Aorta (tissue), 5 donors: Measurements from ENCODE around the gene TRAPPC10. TPM values are rescaled to one million over a fixed set of nuclear protein-coding genes. Genes with fewer than 3 reads are reported as not detected.
A peak's percentile ranks its signal among the peaks of the same experiment; 100 is the strongest.

Experiments used
- ATAC-seq: fragments of 200-7000 bp; cut with Tn5 transposase; one replicate; pipeline ENCODE4 v1.9.1; 2022; ENCODE audit warnings: moderate library complexity; ENCODE audit not compliant: low FRiP score
- DNase-seq, 2 donors: peaks; one replicate each; pipeline ENCODE4 v3.0.0-alpha.2; 2020
- H3K27ac ChIP-seq, 2 donors: one replicate each; pipeline ENCODE4 v1.5.1; 2013; ENCODE audit warnings: low read length in 2 of 2, mild to moderate bottlenecking in 2 of 2, moderate library complexity in 2 of 2, control low read depth in 1 of 2, inconsistent platforms in 1 of 2, low read depth in 1 of 2
- H3K27me3 ChIP-seq, 2 donors: one replicate each; pipeline ENCODE4 v1.6.1; 2013; ENCODE audit warnings: control low read depth in 1 of 2, low read length in 1 of 2, mild to moderate bottlenecking in 1 of 2, moderate library complexity in 1 of 2; ENCODE audit not compliant: insufficient read depth in 2 of 2, control insufficient read depth in 1 of 2
- H3K36me3 ChIP-seq, 2 donors: one replicate each; pipeline ENCODE4 v1.6.1; 2013; ENCODE audit warnings: control low read depth in 1 of 2, low read length in 1 of 2, mild to moderate bottlenecking in 1 of 2; ENCODE audit not compliant: insufficient read depth in 2 of 2, control insufficient read depth in 1 of 2
- H3K4me1 ChIP-seq, 2 donors: one replicate each; pipeline ENCODE4 v1.6.1; 2013; ENCODE audit warnings: low read length in 2 of 2, control low read depth in 1 of 2, mild to moderate bottlenecking in 1 of 2, moderate library complexity in 1 of 2; ENCODE audit not compliant: insufficient read depth in 2 of 2, control insufficient read depth in 1 of 2
- H3K4me3 ChIP-seq, 2 donors: one replicate each; pipeline ENCODE4 v1.5.1; 2013; ENCODE audit warnings: low read length in 2 of 2, control low read depth in 1 of 2, mild to moderate bottlenecking in 1 of 2
- H3K9me3 ChIP-seq: one replicate; pipeline ENCODE4 v1.6.1; 2013; ENCODE audit warnings: mild to moderate bottlenecking, low read length; ENCODE audit not compliant: control insufficient read depth
- WGBS, 2 donors: extraction: QIAGEN DNeasy Blood & Tissue Kit; methylation state at CpG; one replicate each; pipeline ENCODE4 v1.1.7; 2013; 5-methylcytosine and 5-hydroxymethylcytosine counted together
- intact Hi-C, 2 donors: fragments of 100-400 bp; cut with DNase I; formaldehyde crosslinking; loops; one replicate each; pipeline versions ENCODE4 v1.14.2 to v1.15.0; 2022
- polyA plus RNA-seq, 2 donors: library from polyadenylated mRNA; stranded (reverse); fragments of 200-250 nt; gene quantifications; one replicate each; pipeline ENCODE4 v1.2.3, GENCODE V29; 2013
- total RNA-seq, 2 donors: library from RNA; stranded (reverse); fragmentation: NEBNext Ultra II Directional; extraction: Animal tissue kit (Norgen Biotek cat#: 25700); gene quantifications; one replicate each; pipeline ENCODE4 v1.2.1, GENCODE V29; 2021
- donor health status: healthy with polysubstance abuse.
- donor health status: Bipolar disorder and iron deficiency.
- donor health status: DM: no; HTN: no; CAD: no.
- donor health status: DM: no; HTN: no; CAD: no.
- donor health status: DM: yes; HTN: yes; CAD: no.

Gene TRAPPC10
- total and polyA plus RNA-seq, 4 donors: 3.5 to 41.5 (median 20.4) TPM

GRCh38 chr21:43979654-43980053 is 32.5 kb upstream of the TRAPPC10 start:
- Histone ChIP-seq H3K9me3 (no peaks in the 10 kb centered on the region), H3K4me3 (no peak overlapping the region), H3K4me1 (no peaks in the 10 kb centered on the region), H3K36me3 (peaks cover 0 to 3% of the 10 kb centered on the region in 2 donors), H3K27ac (no peak overlapping the region), H3K27me3 (no peaks in the 10 kb centered on the region)
- ATAC-seq: no peak
- no peak for DNase-seq
- 84 to 86% methylated on average over 7 of the region's 7 CpGs for WGBS, 2 donors
- intact Hi-C loops: no loop called here

DNA sequence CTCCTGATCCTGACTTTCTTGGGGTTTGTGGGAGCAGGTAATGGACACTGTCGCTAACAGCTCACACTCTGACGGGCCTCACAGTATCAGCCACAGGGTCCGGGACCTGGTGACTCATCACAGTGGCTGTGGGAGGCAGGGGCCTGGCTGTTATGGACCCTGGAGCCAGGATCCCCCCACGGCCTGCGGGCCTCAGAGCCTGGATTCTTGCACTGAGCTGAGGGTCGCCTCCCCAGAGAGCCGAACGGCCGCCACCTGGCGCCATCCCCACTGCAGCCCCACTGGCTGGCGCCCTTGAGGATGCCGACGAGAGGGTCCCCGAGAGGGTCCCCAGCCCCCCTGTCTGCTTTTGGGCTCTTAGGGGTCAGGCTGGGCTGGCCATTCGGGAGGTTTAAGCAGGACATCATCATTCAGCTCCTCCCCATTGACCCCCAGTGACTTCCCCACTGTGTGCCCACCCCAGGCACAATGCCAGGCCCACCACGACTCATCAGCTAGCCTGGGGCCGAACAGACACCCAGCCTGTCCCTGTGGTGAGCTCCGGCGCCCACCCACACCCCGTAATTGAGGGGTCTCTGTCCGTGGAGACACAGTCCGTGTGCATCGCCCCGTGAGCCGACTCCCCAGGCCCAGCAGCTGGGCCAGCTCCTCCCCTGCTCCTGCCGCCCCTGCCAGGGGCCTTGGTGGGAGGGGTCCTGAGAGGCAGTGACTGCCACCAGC is 30.8 kb upstream of the TRAPPC10 start:
- intact Hi-C loops: no loop called here

GRCh38 chr21:43981871-43982210 is 30.3 kb upstream of the TRAPPC10 start:
- Histone ChIP-seq H3K27ac (no peak overlapping the region), H3K36me3 (peaks cover 0 to 3% of the 10 kb centered on the region in 2 donors), H3K9me3 (no peaks in the 10 kb centered on the region), H3K4me1 (no peaks in the 10 kb centered on the region), H3K4me3 (no peak overlapping the region), H3K27me3 (no peaks in the 10 kb centered on the region)
- DNase-seq: no peak
- intact Hi-C loops: no loop called here
- WGBS, 2 donors: 75% methylated on average over 13 of the region's 13 CpGs
- ATAC-seq: no peak

More for the DNA sequence above, 30.8 kb upstream of the TRAPPC10 start:
- H3K9me3 ChIP-seq: no peaks in the 10 kb centered on the region
- H3K27ac ChIP-seq: no peak overlapping the region
- ATAC-seq (no peak), DNase-seq (no peak)
- 84% methylated on average over 26 of the region's 26 CpGs for WGBS, 2 donors
- H3K27me3 ChIP-seq: no peaks in the 10 kb centered on the region
- no peak overlapping the region for H3K4me3 ChIP-seq
- peaks cover 0 to 3% of the 10 kb centered on the region in 2 donors for H3K36me3 ChIP-seq
- no peaks in the 10 kb centered on the region for H3K4me1 ChIP-seq

GRCh38 chr21:43982489-43983078 is 29.5 kb upstream of the TRAPPC10 start:
- Histone ChIP-seq H3K9me3 (no peaks in the 10 kb centered on the region), H3K36me3 (peaks cover 0 to 3% of the 10 kb centered on the region in 2 donors), H3K27ac (no peak overlapping the region), H3K4me1 (no peaks in the 10 kb centered on the region), H3K4me3 (no peak overlapping the region), H3K27me3 (no peaks in the 10 kb centered on the region)
- ATAC-seq: no peak
- intact Hi-C loops: no loop called here
- 91% methylated on average over 32 of the region's 32 CpGs for WGBS, 2 donors
- DNase-seq: no peak

DNA sequence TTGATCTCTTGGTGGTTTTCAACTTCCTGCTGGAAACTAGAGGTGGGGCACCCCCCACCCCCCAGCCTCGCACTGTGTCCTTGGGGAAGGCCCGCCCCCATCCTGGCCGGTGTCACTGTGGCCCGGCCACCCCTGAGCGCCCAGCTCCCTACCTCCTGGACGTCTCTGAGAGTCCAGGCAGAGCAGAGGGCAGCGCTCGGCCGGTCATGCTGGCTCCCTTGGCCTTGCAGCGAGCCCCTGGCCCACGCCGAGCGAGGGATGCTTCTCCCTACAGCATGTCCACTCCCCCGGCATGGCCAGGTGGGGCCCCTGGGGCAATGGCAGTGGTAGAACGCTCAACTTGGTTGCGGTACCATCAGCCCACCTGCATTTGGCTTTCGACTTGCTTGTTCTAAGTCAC is 28.7 kb upstream of the TRAPPC10 start:
- intact Hi-C loops: no loop called here
- Histone ChIP-seq H3K27me3 (no peaks in the 10 kb centered on the region), H3K4me3 (no peak overlapping the region), H3K4me1 (no peaks in the 10 kb centered on the region), H3K27ac (no peak overlapping the region), H3K36me3 (peaks cover 0 to 3% of the 10 kb centered on the region in 2 donors), H3K9me3 (no peaks in the 10 kb centered on the region)
- WGBS, 2 donors: 88 to 89% methylated on average over 17 of the region's 17 CpGs
- ATAC-seq (no peak), DNase-seq (no peak)

GRCh38 chr21:43983860-43984420 is 28.2 kb upstream of the TRAPPC10 start:
- DNase-seq (no peak), ATAC-seq (peak; percentile 30)
- 90 to 93% methylated on average over 25 of the region's 25 CpGs for WGBS, 2 donors
- peaks cover 0 to 3% of the 10 kb centered on the region in 2 donors for H3K36me3 ChIP-seq
- H3K4me3 ChIP-seq: no peak overlapping the region
- no peaks in the 10 kb centered on the region for H3K9me3 ChIP-seq
- no peaks in the 10 kb centered on the region for H3K4me1 ChIP-seq
- no peak overlapping the region for H3K27ac ChIP-seq
- H3K27me3 ChIP-seq: no peaks in the 10 kb centered on the region
- intact Hi-C loops: no loop called here

DNA sequence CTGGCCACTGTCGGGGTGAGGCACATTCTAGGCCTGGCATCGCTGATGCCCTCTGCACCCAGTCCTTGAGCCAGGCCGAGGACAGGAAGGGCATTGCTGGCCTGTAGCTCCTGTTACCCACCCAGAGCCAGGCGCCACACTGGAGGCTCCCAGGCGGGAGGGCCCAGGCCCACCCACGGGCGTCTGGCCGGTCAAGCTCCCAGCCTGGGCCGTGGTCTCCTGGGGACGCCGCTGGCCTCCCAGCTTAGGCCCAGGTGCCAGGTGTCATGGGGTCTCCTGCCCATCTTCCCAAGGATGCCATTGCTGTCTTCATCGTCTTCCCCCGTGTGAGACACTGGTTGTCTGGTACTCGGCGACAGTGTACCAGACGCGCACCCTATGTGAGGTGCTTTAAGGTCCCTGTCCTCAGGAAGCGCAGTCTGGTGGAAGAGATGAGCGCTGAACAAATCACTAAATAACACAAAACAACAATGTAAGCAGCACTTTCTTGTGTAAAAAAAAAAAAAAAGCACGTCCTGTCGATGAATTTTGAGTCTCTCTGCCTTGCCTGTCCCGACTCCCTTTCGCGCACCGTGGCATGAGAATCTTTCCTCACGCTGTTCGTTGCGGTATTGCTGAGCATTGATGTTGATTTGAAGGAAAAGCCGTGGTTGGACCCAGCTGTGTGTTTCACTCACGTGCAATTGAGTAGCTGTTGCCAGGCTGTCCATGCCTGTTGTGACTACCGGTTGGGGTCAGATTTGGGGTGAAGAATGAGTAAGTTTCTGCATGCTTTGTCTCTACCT is 27.0 kb upstream of the TRAPPC10 start:
- H3K36me3 ChIP-seq: peaks cover 0 to 3% of the 10 kb centered on the region in 2 donors
- no peak overlapping the region for H3K27ac ChIP-seq
- DNase-seq (no peak), ATAC-seq (no peak)
- no peaks in the 10 kb centered on the region for H3K4me1 ChIP-seq
- intact Hi-C loops: no loop called here
- no peaks in the 10 kb centered on the region for H3K9me3 ChIP-seq
- no peak overlapping the region for H3K4me3 ChIP-seq
- H3K27me3 ChIP-seq: no peaks in the 10 kb centered on the region
- WGBS, 2 donors: 89% methylated on average over 31 of the region's 31 CpGs

GRCh38 chr21:43985690-43986251 is 26.3 kb upstream of the TRAPPC10 start:
- H3K27ac ChIP-seq: no peak overlapping the region
- H3K4me3 ChIP-seq: no peak overlapping the region
- ATAC-seq (no peak), DNase-seq (no peak)
- WGBS, 2 donors: 27 to 30% methylated on average over 22 of the region's 22 CpGs
- H3K27me3 ChIP-seq: no peaks in the 10 kb centered on the region
- H3K36me3 ChIP-seq: peaks cover 0 to 3% of the 10 kb centered on the region in 2 donors
- H3K9me3 ChIP-seq: no peaks in the 10 kb centered on the region
- no peaks in the 10 kb centered on the region for H3K4me1 ChIP-seq
- intact Hi-C loops: no loop called here
